HG03280 (cell line): Measurements from ENCODE around the gene PADI6.

Experiments
- ATAC-seq: cut with Tn5 transposase; IDR thresholded peaks from one replicate; pipeline ENCODE4 v1.9.1; 2021; ENCODE audit warnings: mild to moderate bottlenecking, moderate library complexity; ENCODE audit not compliant: unreplicated experiment

Gene PADI6

DNA sequence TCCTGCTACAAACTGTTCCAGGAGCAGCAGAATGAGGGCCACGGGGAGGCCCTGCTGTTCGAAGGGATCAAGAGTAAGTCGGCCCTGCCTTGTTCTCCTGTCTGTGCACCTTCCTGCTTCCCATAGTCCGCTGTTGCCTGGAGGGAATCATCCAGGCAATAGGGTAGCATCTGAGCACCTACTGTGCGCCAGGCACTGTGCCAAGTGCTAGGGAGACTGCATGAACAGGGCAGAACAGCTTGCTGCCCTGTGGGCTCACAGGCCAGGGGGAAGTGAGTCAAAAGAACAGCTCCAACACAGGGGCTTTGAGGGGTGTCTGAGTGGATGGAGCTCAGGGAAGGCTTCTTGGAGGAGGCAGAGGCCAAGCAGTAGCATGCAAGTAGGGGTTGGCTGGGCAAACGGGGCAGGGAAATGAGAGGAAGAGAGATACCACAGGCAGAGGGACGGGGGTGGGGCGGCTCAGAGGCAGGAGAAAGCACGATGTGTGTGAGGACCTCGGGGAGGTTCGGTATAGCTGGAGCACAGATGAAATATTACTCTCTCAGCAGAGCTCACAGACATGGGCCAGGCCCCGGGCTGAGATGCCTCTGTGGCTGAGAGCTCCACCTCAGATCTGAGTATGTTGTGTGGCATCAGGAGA, 15.5 kb upstream of the PADI6 start:
- no peak for ATAC-seq

DNA sequence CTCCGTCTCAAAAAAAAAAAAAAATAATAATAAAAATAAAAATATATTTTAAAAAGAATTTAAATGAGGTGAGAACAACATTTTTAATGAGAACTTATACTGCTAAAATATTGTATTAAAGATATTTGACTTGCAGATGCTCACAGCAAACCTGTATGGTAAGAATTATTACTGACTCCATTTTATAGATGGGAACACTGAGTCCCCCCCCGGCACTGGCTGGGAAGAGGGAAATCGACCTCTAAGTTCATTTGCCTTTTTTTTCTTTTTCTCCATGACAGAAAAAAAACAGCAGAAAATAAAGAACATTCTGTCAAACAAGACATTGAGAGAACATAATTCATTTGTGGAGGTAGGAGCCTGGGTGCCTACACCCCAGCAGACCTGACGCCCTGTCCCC, 13.4 kb upstream of the PADI6 start:
- ATAC-seq = no peak

DNA sequence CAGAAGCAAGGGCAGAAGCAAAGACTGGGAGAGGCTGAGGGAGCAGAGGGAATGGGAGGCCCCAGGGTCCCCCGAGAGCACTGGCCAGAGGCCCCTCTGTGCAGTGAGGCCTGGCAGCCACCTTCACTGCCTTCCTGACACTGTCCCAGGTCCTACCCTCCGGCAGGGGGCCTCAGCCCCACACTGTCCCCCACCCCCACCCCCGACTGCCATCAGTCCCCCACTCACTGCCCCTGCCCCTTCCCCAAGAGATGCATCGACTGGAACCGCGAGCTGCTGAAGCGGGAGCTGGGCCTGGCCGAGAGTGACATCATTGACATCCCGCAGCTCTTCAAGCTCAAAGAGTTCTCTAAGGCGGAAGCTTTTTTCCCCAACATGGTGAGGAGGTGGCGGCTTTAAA, 13.0 kb upstream of the PADI6 start:
- no peak for ATAC-seq

DNA sequence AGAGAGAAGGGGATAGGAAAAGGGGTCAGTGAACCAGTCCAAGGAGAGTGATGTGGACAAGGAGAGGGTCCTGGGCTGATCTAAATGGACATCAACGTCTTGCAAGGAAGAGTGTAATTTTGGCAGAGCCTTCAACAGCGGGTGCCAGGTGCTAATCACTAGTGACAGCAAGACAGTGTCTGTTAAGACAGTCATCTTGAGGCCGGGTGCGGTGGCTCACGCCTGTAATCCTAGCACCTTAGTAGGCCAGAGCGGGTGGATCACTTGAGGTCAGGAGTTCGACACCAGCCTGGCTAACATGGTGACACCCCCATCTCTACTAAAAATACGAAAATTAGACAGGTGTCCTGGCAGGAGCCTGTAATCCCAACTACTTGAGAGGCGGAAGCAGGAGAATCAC, 12.2 kb upstream of the PADI6 start:
- no peak for ATAC-seq

DNA sequence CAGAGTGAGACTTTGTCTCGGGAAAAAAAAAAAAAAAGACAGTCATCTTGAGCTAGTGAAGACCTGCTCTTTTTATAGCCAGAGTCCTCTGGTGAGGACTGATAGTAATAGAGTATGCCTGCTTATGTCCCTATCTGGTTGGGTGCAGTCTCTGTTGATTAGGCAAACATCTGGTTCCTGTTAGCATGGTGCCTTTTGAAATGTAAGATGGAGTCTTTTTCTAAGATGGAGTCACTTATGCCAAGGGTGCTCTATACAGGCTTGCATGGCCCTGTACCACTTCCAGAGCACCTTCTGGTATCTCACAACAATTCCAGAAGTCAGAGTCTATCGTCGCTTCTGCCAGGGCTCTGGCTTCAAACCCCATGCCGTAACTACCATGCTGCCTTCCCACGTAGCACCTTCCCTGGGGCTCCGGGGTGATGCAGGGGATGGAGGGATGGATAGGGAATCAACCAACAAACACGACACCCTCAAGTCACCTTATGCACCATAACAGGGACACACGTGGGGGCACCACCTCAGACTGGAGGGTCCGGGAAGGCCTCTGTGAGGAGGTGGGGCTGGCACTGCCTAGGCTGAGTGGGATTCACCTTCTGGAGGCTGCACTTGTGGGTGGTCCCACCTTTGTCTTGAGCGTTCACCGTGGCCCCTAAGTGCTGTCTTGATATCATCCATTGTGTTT, 11.6 kb upstream of the PADI6 start:
- ATAC-seq = no peak

DNA sequence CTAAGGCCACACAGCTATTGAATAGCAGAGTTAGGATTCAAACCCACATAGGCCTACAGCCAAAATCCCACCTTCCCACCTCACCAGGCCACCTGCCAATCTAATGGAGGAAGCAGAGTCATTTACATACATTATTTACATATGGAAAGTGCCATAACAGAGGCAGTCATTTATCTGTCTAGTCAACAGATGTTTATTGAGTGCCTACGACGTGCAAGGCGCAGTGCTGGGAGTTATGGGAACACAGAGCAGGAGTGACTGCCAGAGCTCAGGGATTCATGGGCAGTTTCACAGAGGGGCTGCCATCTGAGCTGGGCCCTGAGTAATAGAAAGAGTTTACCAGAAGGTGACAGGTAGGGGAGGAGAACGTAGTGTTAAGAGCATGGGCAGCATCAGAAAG, 10.3 kb upstream of the PADI6 start:
- no peak for ATAC-seq

DNA sequence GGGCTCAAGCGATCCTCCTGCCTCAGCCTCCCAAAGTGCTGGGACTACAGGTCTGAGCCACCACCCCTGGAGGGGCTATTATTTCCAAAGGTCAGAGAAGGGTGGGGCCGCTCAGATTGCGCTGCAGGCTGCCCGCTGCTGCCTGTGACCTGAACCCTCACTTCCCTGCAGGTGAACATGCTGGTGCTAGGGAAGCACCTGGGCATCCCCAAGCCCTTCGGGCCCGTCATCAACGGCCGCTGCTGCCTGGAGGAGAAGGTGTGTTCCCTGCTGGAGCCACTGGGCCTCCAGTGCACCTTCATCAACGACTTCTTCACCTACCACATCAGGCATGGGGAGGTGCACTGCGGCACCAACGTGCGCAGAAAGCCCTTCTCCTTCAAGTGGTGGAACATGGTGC, 8.6 kb upstream of the PADI6 start:
- no peak for ATAC-seq

DNA sequence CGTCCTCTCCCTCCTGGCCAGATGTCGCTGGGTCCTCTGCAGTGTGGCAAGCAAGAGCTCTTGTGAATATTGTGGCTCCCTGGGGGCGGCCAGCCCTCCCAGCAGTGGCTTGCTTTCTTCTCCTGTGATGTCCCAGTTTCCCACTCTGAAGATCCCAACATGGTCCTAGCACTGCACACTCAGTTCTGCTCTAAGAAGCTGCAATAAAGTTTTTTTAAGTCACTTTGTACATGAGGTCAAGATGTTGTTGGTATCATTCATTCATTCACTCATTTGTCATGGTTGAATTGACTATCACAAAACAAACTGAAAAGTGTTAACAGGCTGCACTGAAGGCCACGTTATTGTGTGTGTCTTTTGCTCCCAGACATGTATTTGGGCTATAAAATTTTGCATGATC, 8.2 kb upstream of the PADI6 start:
- no peak for ATAC-seq

DNA sequence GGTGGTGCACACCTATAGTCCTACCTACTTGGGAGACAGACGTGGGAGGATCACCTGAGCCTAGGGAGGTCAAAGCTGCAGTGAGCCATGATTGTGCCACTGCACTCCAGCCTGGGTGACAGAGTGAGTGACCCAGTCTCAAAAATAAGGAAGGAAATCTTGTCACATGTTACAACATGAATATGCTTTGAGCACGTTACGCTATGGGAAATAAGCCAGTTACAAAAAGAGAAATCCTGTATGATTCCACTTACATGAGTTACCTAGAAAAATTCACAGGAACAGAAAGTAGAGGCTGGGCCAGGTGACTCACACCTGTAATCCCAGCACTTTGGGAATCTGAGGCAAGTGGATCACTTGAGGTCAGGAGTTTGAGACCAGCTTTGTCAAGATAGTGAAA, 6.7 kb upstream of the PADI6 start:
- no peak for ATAC-seq

DNA sequence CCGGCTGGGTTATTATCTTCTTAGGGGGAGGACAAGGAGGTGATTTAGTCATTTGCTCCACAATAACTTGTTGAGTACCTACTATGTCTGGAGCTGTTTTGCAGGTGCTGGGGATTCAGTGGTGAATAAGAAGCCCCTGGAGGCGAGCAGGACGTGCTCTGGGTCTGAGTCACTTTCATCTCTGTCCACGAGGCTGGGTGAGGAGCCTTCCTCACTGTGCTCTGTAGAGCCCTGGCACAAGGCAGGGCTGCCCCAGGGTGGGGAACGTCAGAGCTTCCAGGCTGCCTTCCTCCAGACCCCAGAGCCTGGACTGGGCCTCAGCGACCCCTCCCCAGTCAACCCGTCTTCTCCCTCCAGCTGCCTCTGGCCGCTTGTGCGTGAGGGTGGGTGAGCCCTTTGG, 2.5 kb upstream of the PADI6 start:
- ATAC-seq = no peak

DNA sequence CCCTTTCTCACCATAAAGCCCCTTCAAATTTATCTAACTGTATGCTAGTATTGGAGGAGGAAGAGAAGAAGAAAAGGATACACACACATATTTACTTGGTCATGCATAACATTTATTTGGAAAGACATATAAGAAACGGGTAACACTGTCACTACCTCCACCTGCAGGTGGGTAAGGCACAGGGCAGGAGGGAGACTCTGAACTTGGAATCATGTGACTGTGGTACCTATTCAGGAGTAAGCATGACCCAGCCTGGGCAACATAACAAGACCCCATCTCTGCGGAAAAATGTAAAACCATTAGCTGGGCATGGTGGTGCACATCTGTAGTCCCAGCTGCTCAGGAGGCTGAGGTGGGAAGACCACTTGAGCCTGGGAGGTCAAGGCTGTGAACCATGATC, 1.4 kb upstream of the PADI6 start:
- no peak for ATAC-seq

DNA sequence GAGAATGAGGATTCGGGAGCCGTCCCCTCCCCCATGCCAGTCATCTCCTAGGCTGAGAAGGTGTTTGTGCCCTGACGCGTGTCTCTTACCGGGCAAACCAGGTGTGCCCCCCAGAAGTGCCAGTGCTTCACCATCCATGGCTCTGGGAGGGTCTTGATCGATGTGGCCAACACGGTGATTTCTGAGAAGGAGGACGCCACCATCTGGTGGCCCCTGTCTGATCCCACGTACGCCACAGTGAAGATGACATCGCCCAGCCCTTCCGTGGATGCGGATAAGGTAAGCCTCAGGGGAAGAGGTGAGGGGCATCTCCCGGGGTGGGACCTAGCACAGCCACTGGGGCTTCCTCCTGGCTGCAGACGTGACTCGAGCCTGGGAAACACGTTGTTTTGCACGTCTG, 959 bp downstream of the PADI6 start:
- ATAC-seq = no peak

DNA sequence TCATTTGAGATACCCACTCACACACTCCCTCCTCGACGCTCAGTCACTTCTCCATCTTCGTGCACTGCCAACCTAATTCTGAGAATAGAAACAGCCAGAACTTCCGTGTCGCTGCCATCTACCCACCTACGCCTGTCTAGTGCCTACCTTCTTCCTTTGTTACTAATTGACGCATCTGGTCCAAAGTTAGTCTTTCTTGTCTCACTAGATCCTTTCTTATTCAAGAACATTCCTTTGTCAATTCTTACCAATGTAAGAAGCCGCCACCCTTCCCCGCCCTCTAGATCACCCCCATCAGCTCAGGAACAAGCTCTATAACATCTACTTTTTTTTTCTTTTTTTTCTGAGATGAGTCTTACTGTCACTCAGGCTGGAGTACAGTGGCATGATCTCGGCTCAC, 3.7 kb downstream of the PADI6 start:
- ATAC-seq = no peak

DNA sequence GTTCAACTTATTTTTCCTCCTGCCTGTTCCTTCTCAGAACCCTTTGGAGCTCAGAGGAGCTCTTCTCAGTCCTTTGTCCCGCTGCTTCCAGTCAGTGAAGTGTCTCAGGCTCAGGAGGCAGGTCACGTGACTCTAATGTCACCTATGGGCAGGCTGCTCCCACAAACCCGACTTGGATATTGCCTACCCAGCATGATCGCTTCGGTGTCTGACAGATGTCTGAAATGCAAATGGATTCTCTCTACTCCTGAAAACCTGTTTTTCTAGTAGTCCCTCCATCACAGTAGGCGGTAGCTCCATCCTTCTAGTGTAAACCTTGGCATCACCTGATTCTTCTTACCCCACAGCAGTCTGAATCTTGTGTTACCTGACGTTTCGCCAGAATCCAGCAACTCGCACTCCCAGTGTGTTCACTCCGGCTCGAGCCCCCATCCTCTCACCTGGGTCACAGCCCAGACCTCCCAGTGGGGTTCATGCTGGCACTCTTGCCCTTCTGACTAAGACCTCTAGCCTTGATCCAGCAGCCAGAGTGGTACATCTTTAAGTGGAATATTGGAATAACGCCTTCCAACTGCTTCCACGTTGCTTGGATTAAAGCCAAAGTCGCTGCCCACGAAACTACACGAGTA, 5.4 kb downstream of the PADI6 start:
- no peak for ATAC-seq

DNA sequence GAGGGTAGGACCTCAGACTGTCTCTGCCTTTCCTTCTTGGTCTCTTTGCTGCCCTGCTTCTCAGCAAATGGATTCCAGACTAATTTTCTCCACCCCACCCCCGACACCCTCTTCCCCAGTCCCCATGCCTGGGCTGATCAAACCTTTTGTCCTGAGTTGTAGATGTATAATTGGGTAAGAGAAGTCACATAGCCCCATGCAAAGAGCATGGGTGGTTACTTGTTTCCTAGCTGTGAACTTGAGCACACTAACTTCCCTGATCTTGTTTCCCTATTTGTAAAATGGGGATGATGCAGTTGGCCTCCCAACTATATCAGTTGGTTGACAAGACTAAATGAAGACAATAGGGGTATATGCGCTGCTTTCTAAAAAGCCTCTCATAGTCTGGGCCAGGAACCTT, 9.2 kb downstream of the PADI6 start:
- ATAC-seq = no peak

DNA sequence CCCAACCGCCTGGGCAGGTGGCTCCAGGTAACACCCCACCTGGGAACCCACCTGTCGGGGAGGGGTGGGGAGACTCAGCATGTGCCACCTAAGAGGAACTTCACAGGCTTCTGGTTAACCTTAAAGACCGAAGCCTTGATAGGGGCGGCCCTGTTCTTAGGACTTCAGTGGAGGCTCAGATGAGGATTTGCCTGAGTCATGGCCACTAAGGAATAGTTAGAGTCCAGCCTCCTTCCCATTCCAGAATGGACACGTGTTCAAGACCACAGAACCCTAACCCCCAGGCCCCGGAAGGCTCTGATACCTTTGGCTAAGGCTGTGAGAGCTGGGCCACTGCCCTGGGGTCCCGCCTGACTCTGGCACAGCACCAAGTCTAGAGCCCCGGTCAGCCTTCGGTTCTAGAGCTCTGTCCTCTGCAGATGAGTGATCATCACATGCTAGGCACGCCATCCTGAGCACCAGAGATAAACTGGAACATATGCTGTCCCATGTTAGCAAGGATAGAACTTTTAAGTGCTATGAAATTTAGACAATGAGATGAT, 20.3 kb downstream of the PADI6 start:
- no peak for ATAC-seq

DNA sequence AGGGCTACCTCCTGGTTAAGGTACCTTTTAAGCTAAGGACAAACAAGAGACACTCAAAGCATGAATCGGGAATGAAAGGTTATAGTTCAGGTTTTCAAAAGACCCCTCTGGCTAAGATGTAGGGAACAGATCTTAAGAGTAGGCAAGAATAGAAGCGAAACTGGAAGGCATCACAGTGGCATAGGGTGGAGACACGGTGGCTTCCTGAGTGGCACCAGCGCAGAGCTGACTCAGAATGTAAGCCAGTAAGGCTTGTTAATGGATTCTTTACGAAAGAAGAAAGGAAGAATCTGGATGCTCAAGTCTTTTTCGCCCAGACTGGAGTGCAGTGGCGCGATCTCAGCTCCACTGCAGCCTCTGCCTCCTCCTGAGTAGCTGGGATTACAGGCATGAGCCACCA, 21.2 kb downstream of the PADI6 start:
- no peak for ATAC-seq

DNA sequence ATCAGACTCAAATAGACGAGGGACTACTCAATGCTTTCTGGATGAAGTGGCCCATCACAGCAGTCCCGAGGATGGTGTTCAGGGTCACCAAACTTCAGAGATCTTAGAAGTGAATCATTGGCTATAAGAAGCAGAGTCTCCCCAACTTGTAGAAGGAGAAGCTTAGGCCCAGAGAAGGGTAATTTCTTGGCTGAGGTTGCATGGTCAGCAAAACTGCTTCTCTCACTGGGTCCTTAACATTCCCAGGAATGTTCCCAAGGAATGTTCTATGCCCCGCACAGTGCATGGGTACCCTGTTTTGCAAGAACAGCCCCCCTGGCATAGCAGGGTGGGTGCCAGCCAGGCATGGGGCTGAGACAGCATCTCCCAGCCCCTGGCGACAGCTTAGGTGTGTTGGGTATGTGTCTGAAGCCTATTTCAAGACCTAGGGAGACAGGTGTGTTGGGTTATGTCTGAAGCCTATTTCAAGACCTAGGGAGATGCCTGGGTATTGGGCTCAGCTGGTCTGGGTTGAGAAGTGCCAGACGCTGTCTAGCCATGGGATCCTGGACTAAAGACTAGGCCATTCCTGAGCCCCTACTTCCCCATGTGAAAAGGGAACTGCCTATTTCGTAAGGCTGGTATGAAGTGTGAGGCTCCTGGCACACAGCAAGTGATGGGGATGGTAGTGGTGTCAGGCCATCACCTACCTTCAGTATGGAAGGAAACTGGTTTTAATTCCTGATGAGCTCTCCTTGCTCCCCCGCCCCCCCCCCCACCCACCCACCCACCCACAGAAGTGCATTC, 26.1 kb downstream of the PADI6 start:
- ATAC-seq = no peak

DNA sequence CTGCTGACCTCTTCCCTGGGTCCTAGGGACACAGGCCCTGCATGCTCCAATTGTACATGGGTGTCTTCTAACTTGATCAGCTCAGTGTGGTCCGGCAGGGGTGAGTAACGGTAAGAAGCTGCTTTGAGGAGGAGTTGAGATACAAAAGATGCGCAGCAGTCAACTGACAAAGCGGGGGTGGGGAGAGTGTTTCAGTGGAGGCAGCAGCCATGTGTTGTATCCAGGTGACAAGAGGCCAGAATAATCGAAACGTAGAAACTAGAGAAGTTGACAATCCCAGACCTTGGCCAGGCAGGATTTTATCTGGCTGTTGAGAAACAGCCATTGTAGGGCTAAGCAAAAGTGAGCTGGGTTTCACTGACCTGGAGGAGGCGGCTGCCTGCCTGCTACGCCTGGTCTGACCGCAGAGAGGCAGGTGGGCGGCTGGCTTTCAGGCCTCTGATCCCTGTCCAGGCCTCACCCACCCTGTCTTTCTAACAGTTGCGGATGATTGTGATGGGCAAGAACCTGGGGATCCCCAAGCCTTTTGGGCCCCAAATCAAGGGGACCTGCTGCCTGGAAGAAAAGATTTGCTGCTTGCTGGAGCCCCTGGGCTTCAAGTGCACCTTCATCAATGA, 28.8 kb downstream of the PADI6 start:
- ATAC-seq = no peak

DNA sequence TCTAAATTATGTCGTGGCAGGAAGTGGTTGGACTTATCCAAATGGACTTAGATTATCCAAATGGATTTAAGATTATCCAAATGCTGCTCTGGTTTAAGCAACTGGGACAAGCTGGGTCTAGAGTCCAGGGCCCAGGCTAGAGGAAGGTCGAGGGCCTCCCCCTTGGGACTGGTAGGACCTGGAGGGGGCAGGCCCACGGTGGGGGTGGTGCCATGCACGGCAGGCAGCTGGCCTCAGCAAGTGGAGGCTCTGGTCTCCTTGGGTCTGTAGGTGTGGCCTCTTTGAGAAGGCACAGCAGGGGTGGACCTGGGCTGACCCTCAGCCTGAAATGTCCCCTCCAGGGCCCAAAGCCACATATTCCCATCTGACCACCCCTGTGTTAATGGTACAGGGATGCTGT, 29.8 kb downstream of the PADI6 start:
- no peak for ATAC-seq

DNA sequence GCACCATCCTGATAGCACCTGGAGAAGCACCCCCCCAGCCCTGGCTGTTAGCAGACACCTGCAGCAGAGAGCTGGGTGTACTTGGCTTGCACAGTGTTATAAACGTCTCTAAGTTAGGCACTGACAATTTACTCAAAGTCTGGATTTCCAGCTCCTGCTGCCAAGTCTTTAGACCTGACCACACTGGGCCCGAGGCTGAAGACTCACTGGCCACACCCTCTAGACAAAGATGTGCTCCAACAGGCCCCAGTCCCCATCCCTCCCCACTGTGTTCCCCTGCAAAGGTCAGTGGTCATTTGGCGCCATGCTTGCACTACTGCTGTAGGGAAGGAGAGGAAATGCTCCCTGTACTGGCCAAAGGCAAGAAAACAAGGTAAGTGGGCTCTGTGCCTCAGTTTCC, 31.1 kb downstream of the PADI6 start:
- ATAC-seq = no peak
